Endothelial cell of umbilical vein (primary cell): ENCODE results near the gene KLHL11. TPM values are rescaled to one million over a fixed set of nuclear protein-coding genes. Genes with fewer than 3 reads are reported as not detected.
"Not testable (repeated sequence)": the region's sequence is repeated elsewhere in the genome, so short reads cannot be mapped to it uniquely, and the experiment has no call there.

ENCODE experiments used
- BruUV-seq: library from RNA; stranded (reverse); fragments of 400-500 nt; replicated peaks from 2 replicates; lab custom pipeline; 2021; lab: Mats Ljungman, UMichigan
- CTCF ChIA-PET: fragments of 300-600, 350-600 bp; sonication (Branson Sonifier 250); formaldehyde crosslinking; loops from one replicate; lab custom pipeline; 2021; ENCODE audit warnings: antibody characterized with exemption, inconsistent platforms; lab: Charles Lee
- POLR2A ChIA-PET: fragments of 300-600, 350-600 bp; sonication (Branson Sonifier 250); formaldehyde crosslinking; loops from one replicate; lab custom pipeline; 2021; ENCODE audit warnings: antibody characterized with exemption, inconsistent platforms; lab: Charles Lee
- DNase-seq: peaks from one replicate; pipeline ENCODE4 v3.0.0-alpha.2; 2011; ENCODE audit warnings: low read depth, low spot score
- FAIRE-seq: peaks from 2 replicates; lab custom pipeline; 2011; peaks lifted over from hg19 to GRCh38; lab: Jason Lieb, UNC
- H2AFZ ChIP-seq: 2 replicates; pipeline ENCODE4 v1.6.0; 2012; ENCODE audit warnings: low read depth, low read length, control low read depth, inconsistent platforms
- H3K27ac ChIP-seq: 2 replicates; pipeline ENCODE4 v1.5.1; 2011; ENCODE audit warnings: low read depth, mild to moderate bottlenecking, control low read depth, low read length, moderate library complexity; ENCODE audit not compliant: insufficient read depth
- H3K27me3 ChIP-seq, 2 experiments: 2 replicates each; pipeline versions ENCODE4 v1.6.0 to v1.6.1; 2011; ENCODE audit warnings: low read length in 2 of 2, mixed read lengths in 1 of 2; ENCODE audit not compliant: control insufficient read depth in 2 of 2, insufficient read depth in 2 of 2
- H3K36me3 ChIP-seq, 2 experiments: 2 replicates in 1 of 2; 3 replicates in 1 of 2; pipeline ENCODE4 v1.5.1; 2011; ENCODE audit warnings: low read length in 2 of 2, mild to moderate bottlenecking in 1 of 2, moderate library complexity in 1 of 2; ENCODE audit not compliant: control insufficient read depth in 2 of 2, insufficient read depth in 2 of 2; ENCODE audit errors: extremely low read depth in 1 of 2
- H3K4me1 ChIP-seq: 3 replicates; pipeline ENCODE4 v1.5.1; 2011; ENCODE audit warnings: mild to moderate bottlenecking, low read length; ENCODE audit not compliant: control insufficient read depth, insufficient read depth; ENCODE audit errors: extremely low read depth
- H3K4me2 ChIP-seq: 2 replicates; pipeline ENCODE4 v1.6.1; 2011; ENCODE audit warnings: low read length, control low read depth, mixed read lengths; ENCODE audit not compliant: insufficient read depth
- H3K4me3 ChIP-seq, 3 experiments: fragments of 200-600 bp in 1 of 3; sonication (generic), shearing (Covaris generic) in 1 of 3; replicated peaks in 1 of 3; 2 replicates each; pipeline ENCODE4 v1.5.1; 2011 to 2016; ENCODE audit warnings: control low read depth in 3 of 3, low read length in 3 of 3, mild to moderate bottlenecking in 2 of 3, inconsistent platforms in 1 of 3, low read depth in 1 of 3, moderate library complexity in 1 of 3; ENCODE audit not compliant: insufficient read depth in 1 of 3
- H3K79me2 ChIP-seq: 2 replicates; pipeline ENCODE4 v1.6.0; 2012; ENCODE audit warnings: low read length, inconsistent platforms; ENCODE audit not compliant: control insufficient read depth, insufficient read depth
- H3K9ac ChIP-seq: replicated peaks from 2 replicates; pipeline ENCODE3; 2011; ENCODE audit warnings: low read length, control low read depth; ENCODE audit not compliant: insufficient read depth; ENCODE audit errors: extremely low read depth
- H3K9me1 ChIP-seq: replicated peaks from 3 replicates; pipeline ENCODE4 v1.6.0; 2011; ENCODE audit warnings: mild to moderate bottlenecking, low read length; ENCODE audit not compliant: control insufficient read depth, insufficient read depth; ENCODE audit errors: extremely low read depth
- H3K9me3 ChIP-seq: replicated peaks from 2 replicates; pipeline ENCODE4 v1.5.1; 2012; ENCODE audit warnings: low read length, inconsistent platforms; ENCODE audit not compliant: control insufficient read depth, insufficient read depth
- H4K20me1 ChIP-seq: replicated peaks from 2 replicates; pipeline ENCODE3; 2011; ENCODE audit warnings: mild to moderate bottlenecking, low read length; ENCODE audit not compliant: control insufficient read depth, insufficient read depth; ENCODE audit errors: extremely low read depth
- GATA2 ChIP-seq: IDR thresholded peaks from 2 replicates; pipeline ENCODE4 v1.7.0; 2011; ENCODE audit warnings: low read depth, mild to moderate bottlenecking, moderate library complexity, mixed read lengths, low read length; ENCODE audit not compliant: insufficient read length, insufficient read depth
- dilution Hi-C: fragments of 300-500 bp; cut with MboI; formaldehyde crosslinking; loops from one replicate; pipeline ENCODE4 v1.15.0; 2019; ENCODE audit warnings: low sequenced_read_pairs; ENCODE audit not compliant: extremely low pct_ligation_motif_present
- intact Hi-C: fragments of 100-400 bp; cut with micrococcal nuclease; formaldehyde crosslinking; loops from one replicate; pipeline ENCODE4 v1.10.0; 2022
- polyA plus RNA-seq, 4 experiments: library from polyadenylated mRNA; depleted of rRNA in 3 of 4; stranded (reverse) in 3 of 4; unstranded in 1 of 4; fragments of >200 nt; gene quantifications; 2 replicates each; pipeline versions ENCODE4 v1.2.1 to v1.2.3, GENCODE V29; 2011 to 2012; ENCODE audit warnings: missing spikeins in 1 of 4
- total RNA-seq: library from RNA; stranded (reverse); gene quantifications from 2 replicates; pipeline ENCODE4 v1.2.3, GENCODE V29; 2021

KLHL11 gene
- total and polyA plus RNA-seq, 2 donors (not counting 3 experiments of a cell fraction or from before 2014, with no cell fraction given), result 3.1 to 11.0 TPM

DNA sequence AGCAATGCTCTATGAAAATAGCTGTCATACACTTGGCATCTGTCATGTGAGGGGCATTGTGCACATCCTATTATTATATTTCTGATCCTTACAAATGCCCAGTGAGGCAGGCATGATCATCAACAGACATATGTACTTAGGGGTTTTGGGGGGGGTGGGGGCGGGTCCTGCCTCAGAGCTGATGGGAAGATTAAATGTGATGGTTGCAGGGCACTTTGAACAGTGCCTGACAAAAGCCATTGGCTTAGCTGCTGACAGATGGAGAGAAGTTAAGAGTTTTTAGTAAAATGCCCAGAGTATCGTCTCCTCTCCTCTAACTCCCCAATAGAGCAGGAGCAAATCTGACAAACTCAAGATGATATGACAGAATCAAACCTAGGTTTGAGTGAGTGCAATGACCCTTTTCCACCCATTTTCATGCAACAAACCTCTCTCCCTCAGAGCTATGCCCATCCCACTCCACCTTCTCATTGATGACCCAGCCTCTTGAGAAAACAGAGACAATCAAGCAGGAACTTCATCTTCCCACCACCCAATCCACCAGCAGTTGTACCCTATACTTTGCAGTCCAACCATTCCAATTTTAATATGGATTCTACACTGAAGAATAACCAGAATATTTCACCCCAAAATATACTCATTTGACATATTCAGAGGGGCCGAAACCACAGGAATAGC lies 4.8 kb downstream of the KLHL11 start:
- BruUV-seq, result no TSS peak
- FAIRE-seq (no peak), DNase-seq (no peak)
- H3K27ac ChIP-seq, result no peak overlapping the region
- dilution Hi-C loops, result no loop called here
- H3K9me3 ChIP-seq, result no peaks in the 10 kb centered on the region
- no peak overlapping the region for H2AFZ ChIP-seq
- CTCF ChIA-PET, result no interaction called here
- H3K4me3 ChIP-seq, result no peak overlapping the region
- H3K27me3 ChIP-seq, result no peaks in the 10 kb centered on the region
- H3K4me2 ChIP-seq, result no peak overlapping the region
- H3K4me1 ChIP-seq, result peaks cover 11% of the 10 kb centered on the region
- peaks cover 3% of the 10 kb centered on the region for H4K20me1 ChIP-seq
- intact Hi-C loops, result no loop called here
- peaks cover 51% of the 10 kb centered on the region for H3K79me2 ChIP-seq
- POLR2A ChIA-PET, result interaction anchor here (0.6 kb wide), 1 partner anchor 264 kb away, joined by 3 read pairs; no protein-coding TSS in a partner anchor
- H3K9ac ChIP-seq, result no peak overlapping the region
- TF ChIP-seq GATA2, result no peak
- H3K36me3 ChIP-seq, result no peaks in the 10 kb centered on the region
- no peaks in the 10 kb centered on the region for H3K9me1 ChIP-seq

- POLR2A ChIA-PET, H3K36me3 ChIP-seq, DNase-seq, H3K4me1 ChIP-seq, BruUV-seq, FAIRE-seq, H3K4me2 ChIP-seq, H3K27ac ChIP-seq, H3K9me3 ChIP-seq, H4K20me1 ChIP-seq, H3K9me1 ChIP-seq, H3K9ac ChIP-seq, H3K27me3 ChIP-seq, H3K79me2 ChIP-seq, dilution Hi-C loops, H2AFZ ChIP-seq, intact Hi-C loops, H3K4me3 ChIP-seq: not testable (repeated sequence)
- CTCF ChIA-PET, result interaction anchor here (0.9 to 1.1 kb wide), 2 partner anchors 9 to 11 kb away, joined by 3 read pairs; no protein-coding TSS in a partner anchor
Measured at GRCh38 chr17:41851382-41851781, 13.8 kb downstream of the KLHL11 start.
